GM23338 (cell line): ENCODE measurements around the gene PRDX3. TPM values are rescaled to one million over a fixed set of nuclear protein-coding genes. Genes with fewer than 3 reads are reported as not detected.

ENCODE experiments used
- ATAC-seq: fragments of 200-7000 bp; cut with Tn5 transposase; 3 replicates; pipeline ENCODE4 v1.9.1; 2020
- DNase-seq: peaks from one replicate; pipeline ENCODE4 v3.0.0-alpha.2; 2015; ENCODE audit warnings: low spot score
- H2AFZ ChIP-seq: fragments of 200-600 bp; sonication (generic); 2 replicates; pipeline ENCODE4 v1.8.0; 2016; ENCODE audit warnings: antibody characterized with exemption, mild to moderate bottlenecking, moderate library complexity
- H3F3A ChIP-seq: fragments of 200-600 bp; sonication (generic); replicated peaks from 2 replicates; pipeline ENCODE4 v1.8.0; 2017; ENCODE audit warnings: antibody characterized with exemption, mixed run types, low read depth
- H3K27ac ChIP-seq: fragments of 200-600 bp; sonication (generic); 2 replicates; pipeline ENCODE4 v1.6.1; 2016; ENCODE audit warnings: low read depth
- H3K27me3 ChIP-seq: fragments of 200-600 bp; sonication (generic); 2 replicates; pipeline ENCODE4 v1.8.0; 2016; ENCODE audit warnings: mild to moderate bottlenecking, mixed run types, moderate library complexity; ENCODE audit not compliant: insufficient read depth
- H3K36me3 ChIP-seq: fragments of 200-600 bp; sonication (generic); 2 replicates; pipeline ENCODE4 v1.8.0; 2016; ENCODE audit warnings: mild to moderate bottlenecking; ENCODE audit not compliant: insufficient read depth
- H3K4me1 ChIP-seq: fragments of 200-600 bp; sonication (generic); 2 replicates; pipeline ENCODE4 v1.8.0; 2016; ENCODE audit warnings: mild to moderate bottlenecking, moderate library complexity; ENCODE audit not compliant: insufficient read depth
- H3K4me2 ChIP-seq: fragments of 200-600 bp; sonication (generic); 2 replicates; pipeline ENCODE4 v1.7.1; 2017; ENCODE audit warnings: mixed run types
- H3K4me3 ChIP-seq: fragments of 200-600 bp; sonication (generic); 2 replicates; pipeline ENCODE4 v1.6.1; 2016; ENCODE audit warnings: mixed run types
- H3K79me2 ChIP-seq: fragments of 200-600 bp; sonication (generic); replicated peaks from 2 replicates; pipeline ENCODE4 v1.8.0; 2017; ENCODE audit warnings: mild to moderate bottlenecking; ENCODE audit not compliant: insufficient read depth
- H3K9me2 ChIP-seq: fragments of 200-600 bp; sonication (generic); 2 replicates; pipeline ENCODE4 v1.8.0; 2017; ENCODE audit not compliant: insufficient read depth
- H4K20me1 ChIP-seq: fragments of 200-600 bp; sonication (generic); replicated peaks from 2 replicates; pipeline ENCODE4 v1.8.0; 2017; ENCODE audit warnings: mild to moderate bottlenecking; ENCODE audit not compliant: insufficient read depth
- H3K27ac Mint-ChIP-seq: 2 replicates; pipeline ENCODE4 v1.8.0; 2020; ENCODE audit warnings: inconsistent platforms, mild to moderate bottlenecking, moderate library complexity, mixed read lengths
- H3K27me3 Mint-ChIP-seq: 3 replicates; pipeline ENCODE4 v1.8.0; 2022; ENCODE audit warnings: low read depth, mild to moderate bottlenecking, moderate library complexity, mixed read lengths, inconsistent platforms; ENCODE audit not compliant: insufficient read depth, poor library complexity
- H3K36me3 Mint-ChIP-seq: 3 replicates; pipeline ENCODE4 v1.8.0; 2021; ENCODE audit warnings: low read depth, mild to moderate bottlenecking, inconsistent platforms, moderate library complexity, mixed read lengths
- H3K4me1 Mint-ChIP-seq: 3 replicates; pipeline ENCODE4 v1.8.0; 2020; ENCODE audit warnings: mild to moderate bottlenecking, inconsistent platforms, mixed read lengths
- H3K4me3 Mint-ChIP-seq: 3 replicates; pipeline ENCODE4 v1.8.0; 2021; ENCODE audit warnings: moderate library complexity, mild to moderate bottlenecking, inconsistent platforms, mixed read lengths
- H3K9me3 Mint-ChIP-seq: 3 replicates; pipeline ENCODE4 v1.8.0; 2020; ENCODE audit warnings: moderate library complexity, mild to moderate bottlenecking, inconsistent platforms, mixed read lengths
- CREB1 ChIP-seq: fragments of 250-450 bp; sonication (Bioruptor Pico); IDR thresholded peaks from 2 replicates; pipeline ENCODE4 v1.5.0; 2020; ENCODE audit warnings: low read depth, mild to moderate bottlenecking, moderate library complexity
- CTCF ChIP-seq, 2 experiments: fragments of 200-600 bp in 1 of 2; sonication (generic) in 1 of 2; conservative IDR thresholded peaks; 2 replicates each; pipeline versions ENCODE4 v1.5.1 to v1.6.1; 2016 to 2017; ENCODE audit warnings: antibody characterized with exemption in 2 of 2, low read depth in 2 of 2, mild to moderate bottlenecking in 2 of 2, moderate library complexity in 1 of 2
- EZH2 ChIP-seq: fragments of 200-600 bp; sonication (generic); IDR thresholded peaks from one replicate; pipeline ENCODE4 v1.8.0; 2017; ENCODE audit warnings: antibody characterized with exemption, mild to moderate bottlenecking, low read depth; ENCODE audit not compliant: unreplicated experiment
- EZH2phosphoT487 ChIP-seq: fragments of 200-600 bp; sonication (generic); IDR thresholded peaks from one replicate; pipeline ENCODE4 v1.8.1; 2018; ENCODE audit warnings: antibody characterized with exemption; ENCODE audit not compliant: unreplicated experiment
- REST ChIP-seq: IDR thresholded peaks from one replicate; pipeline ENCODE4 v1.6.1; 2018; ENCODE audit warnings: antibody characterized with exemption; ENCODE audit not compliant: unreplicated experiment
- STAT1 ChIP-seq: IDR thresholded peaks from one replicate; pipeline ENCODE4 v1.6.1; 2016; ENCODE audit warnings: antibody characterized with exemption; ENCODE audit not compliant: unreplicated experiment
- ZNF114 ChIP-seq: fragments of 250-450 bp; sonication (Bioruptor Pico); IDR thresholded peaks from 2 replicates; pipeline ENCODE4 v1.5.0; 2020; ENCODE audit warnings: mild to moderate bottlenecking, moderate library complexity
- ZNF331 ChIP-seq: fragments of 250-450 bp; sonication (Bioruptor Pico); IDR thresholded peaks from 2 replicates; pipeline ENCODE4 v1.5.0; 2020; ENCODE audit warnings: low read depth, mild to moderate bottlenecking, moderate library complexity
- polyA plus RNA-seq: library from polyadenylated mRNA; unstranded; fragments of >200 nt; fragmentation: Nextera tagmentation; extraction: Ambion mirVana; gene quantifications from 2 replicates; pipeline ENCODE4 v1.2.1, GENCODE V29; 2016
- total RNA-seq: library from RNA; depleted of rRNA; stranded (reverse); fragments of >200 nt; shearing (Covaris generic); gene quantifications from 2 replicates; pipeline ENCODE4 v1.2.3, GENCODE V29; 2014
- TF ChIP-seq, protein P1 (sequence below): fragments of 250-450 bp; sonication (Bioruptor Pico); IDR thresholded peaks from 2 replicates; pipeline ENCODE4 v1.5.0; 2020; ENCODE audit warnings: mild to moderate bottlenecking, moderate library complexity

Gene PRDX3
- total and polyA plus RNA-seq, 2 experiments from 2014 or later: 275 to 285 TPM

- no peaks in the 10 kb centered on the region for H3K36me3 Mint-ChIP-seq
- no peak overlapping the region for H3K27ac Mint-ChIP-seq
- H3K79me2 ChIP-seq: no peaks in the 10 kb centered on the region
- H3K4me1 Mint-ChIP-seq: peaks cover 52% of the 10 kb centered on the region
- H3K36me3 ChIP-seq: no peaks in the 10 kb centered on the region
- no peaks in the 10 kb centered on the region for H3K9me2 ChIP-seq
- H3K4me1 ChIP-seq: peaks cover 44% of the 10 kb centered on the region
- no peaks in the 10 kb centered on the region for H3K9me3 Mint-ChIP-seq
- H3K27me3 ChIP-seq: peaks cover 18% of the 10 kb centered on the region
- H3K27me3 Mint-ChIP-seq: peaks cover 27% of the 10 kb centered on the region
- no peak overlapping the region; the same call in 1 of the 2 replicates for H3K4me2 ChIP-seq
- H3K27ac ChIP-seq: no peak overlapping the region
- ATAC-seq: no peak
- no peak for DNase-seq
- H3F3A ChIP-seq: peaks cover 6% of the 10 kb centered on the region; the same call in 1 of the 2 replicates
- H2AFZ ChIP-seq: no peak overlapping the region
- no peak overlapping the region for H3K4me3 Mint-ChIP-seq
- H4K20me1 ChIP-seq: no peaks in the 10 kb centered on the region; the same call in 1 of the 2 replicates
- TF ChIP-seq EZH2phosphoT487 (no peak), ZNF331 (CRISPR knock-in tag) (no peak), ZNF114 (no peak), CREB1 (CRISPR knock-in tag) (no peak), CTCF (conservative IDR thresholded peaks at IDR 0.05; ENCODE audit: low read depth in 2 of 2) (no peak), EZH2 (no peak)
- H3K4me3 ChIP-seq: no peak overlapping the region
Measured at GRCh38 chr10:119211625-119212441, 33.2 kb upstream of the PRDX3 start.

DNA sequence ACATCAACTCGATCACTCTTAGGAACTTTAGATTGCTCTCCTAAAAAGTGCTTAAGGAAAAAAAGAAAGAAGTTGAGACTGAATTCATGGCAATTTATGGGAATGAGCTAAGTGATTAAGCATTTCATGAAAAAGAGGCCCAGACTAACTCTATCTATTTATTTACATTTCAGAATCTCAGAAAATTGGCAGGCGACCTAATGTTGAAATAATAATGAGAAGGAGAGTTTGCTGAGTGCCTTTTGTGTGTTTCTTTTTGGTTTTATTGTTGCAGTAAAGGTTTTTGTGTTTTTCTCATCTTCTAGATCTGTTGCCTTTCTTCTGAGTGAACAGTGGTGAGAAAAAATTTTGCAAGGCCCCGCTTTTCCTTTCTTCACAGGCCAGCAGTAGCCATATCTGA, 32.6 kb upstream of the PRDX3 start:
- H3K9me2 ChIP-seq: no peaks in the 10 kb centered on the region
- peaks cover 18% of the 10 kb centered on the region for H3K27me3 ChIP-seq
- H3K36me3 ChIP-seq: no peaks in the 10 kb centered on the region
- no peak overlapping the region for H3K4me3 ChIP-seq
- no peak overlapping the region for H3K4me2 ChIP-seq
- Mint-ChIP-seq H3K9me3 (no peaks in the 10 kb centered on the region), H3K27me3 (peaks cover 30% of the 10 kb centered on the region), H3K27ac (no peak overlapping the region), H3K4me3 (no peak overlapping the region), H3K36me3 (no peaks in the 10 kb centered on the region), H3K4me1 (peaks cover 57% of the 10 kb centered on the region)
- no peaks in the 10 kb centered on the region; the same call in 1 of the 2 replicates for H4K20me1 ChIP-seq
- H3K79me2 ChIP-seq: no peaks in the 10 kb centered on the region
- peaks cover 6% of the 10 kb centered on the region; the same call in 1 of the 2 replicates for H3F3A ChIP-seq
- no peak for DNase-seq
- H3K27ac ChIP-seq: no peak overlapping the region
- no peak overlapping the region for H2AFZ ChIP-seq
- H3K4me1 ChIP-seq: peaks cover 48% of the 10 kb centered on the region
- ATAC-seq: no peak
- no peak for TF ChIP-seq ZNF331 (CRISPR knock-in tag)
- TF ChIP-seq, protein P1, sequence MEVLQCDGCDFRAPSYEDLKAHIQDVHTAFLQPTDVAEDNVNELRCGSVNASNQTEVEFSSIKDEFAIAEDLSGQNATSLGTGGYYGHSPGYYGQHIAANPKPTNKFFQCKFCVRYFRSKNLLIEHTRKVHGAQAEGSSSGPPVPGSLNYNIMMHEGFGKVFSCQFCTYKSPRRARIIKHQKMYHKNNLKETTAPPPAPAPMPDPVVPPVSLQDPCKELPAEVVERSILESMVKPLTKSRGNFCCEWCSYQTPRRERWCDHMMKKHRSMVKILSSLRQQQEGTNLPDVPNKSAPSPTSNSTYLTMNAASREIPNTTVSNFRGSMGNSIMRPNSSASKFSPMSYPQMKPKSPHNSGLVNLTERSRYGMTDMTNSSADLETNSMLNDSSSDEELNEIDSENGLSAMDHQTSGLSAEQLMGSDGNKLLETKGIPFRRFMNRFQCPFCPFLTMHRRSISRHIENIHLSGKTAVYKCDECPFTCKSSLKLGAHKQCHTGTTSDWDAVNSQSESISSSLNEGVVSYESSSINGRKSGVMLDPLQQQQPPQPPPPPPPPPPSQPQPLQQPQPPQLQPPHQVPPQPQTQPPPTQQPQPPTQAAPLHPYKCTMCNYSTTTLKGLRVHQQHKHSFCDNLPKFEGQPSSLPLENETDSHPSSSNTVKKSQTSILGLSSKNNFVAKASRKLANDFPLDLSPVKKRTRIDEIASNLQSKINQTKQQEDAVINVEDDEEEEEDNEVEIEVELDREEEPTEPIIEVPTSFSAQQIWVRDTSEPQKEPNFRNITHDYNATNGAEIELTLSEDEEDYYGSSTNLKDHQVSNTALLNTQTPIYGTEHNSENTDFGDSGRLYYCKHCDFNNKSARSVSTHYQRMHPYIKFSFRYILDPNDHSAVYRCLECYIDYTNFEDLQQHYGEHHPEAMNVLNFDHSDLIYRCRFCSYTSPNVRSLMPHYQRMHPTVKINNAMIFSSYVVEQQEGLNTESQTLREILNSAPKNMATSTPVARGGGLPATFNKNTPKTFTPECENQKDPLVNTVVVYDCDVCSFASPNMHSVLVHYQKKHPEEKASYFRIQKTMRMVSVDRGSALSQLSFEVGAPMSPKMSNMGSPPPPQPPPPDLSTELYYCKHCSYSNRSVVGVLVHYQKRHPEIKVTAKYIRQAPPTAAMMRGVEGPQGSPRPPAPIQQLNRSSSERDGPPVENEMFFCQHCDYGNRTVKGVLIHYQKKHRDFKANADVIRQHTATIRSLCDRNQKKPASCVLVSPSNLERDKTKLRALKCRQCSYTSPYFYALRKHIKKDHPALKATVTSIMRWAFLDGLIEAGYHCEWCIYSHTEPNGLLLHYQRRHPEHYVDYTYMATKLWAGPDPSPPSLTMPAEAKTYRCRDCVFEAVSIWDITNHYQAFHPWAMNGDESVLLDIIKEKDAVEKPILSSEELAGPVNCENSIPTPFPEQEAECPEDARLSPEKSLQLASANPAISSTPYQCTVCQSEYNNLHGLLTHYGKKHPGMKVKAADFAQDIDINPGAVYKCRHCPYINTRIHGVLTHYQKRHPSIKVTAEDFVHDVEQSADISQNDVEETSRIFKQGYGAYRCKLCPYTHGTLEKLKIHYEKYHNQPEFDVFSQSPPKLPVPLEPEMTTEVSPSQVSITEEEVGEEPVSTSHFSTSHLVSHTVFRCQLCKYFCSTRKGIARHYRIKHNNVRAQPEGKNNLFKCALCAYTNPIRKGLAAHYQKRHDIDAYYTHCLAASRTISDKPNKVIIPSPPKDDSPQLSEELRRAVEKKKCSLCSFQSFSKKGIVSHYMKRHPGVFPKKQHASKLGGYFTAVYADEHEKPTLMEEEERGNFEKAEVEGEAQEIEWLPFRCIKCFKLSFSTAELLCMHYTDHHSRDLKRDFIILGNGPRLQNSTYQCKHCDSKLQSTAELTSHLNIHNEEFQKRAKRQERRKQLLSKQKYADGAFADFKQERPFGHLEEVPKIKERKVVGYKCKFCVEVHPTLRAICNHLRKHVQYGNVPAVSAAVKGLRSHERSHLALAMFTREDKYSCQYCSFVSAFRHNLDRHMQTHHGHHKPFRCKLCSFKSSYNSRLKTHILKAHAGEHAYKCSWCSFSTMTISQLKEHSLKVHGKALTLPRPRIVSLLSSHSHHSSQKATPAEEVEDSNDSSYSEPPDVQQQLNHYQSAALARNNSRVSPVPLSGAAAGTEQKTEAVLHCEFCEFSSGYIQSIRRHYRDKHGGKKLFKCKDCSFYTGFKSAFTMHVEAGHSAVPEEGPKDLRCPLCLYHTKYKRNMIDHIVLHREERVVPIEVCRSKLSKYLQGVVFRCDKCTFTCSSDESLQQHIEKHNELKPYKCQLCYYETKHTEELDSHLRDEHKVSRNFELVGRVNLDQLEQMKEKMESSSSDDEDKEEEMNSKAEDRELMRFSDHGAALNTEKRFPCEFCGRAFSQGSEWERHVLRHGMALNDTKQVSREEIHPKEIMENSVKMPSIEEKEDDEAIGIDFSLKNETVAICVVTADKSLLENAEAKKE: no peak
- TF ChIP-seq REST: no peak
- no peak for TF ChIP-seq ZNF114
- TF ChIP-seq STAT1: no peak
- no peak for TF ChIP-seq CREB1 (CRISPR knock-in tag)
